AG09309 (cell line): ENCODE data around the gene NELFB.

Experiments
- DNase-seq: peaks from one replicate; pipeline ENCODE4 v3.0.0-alpha.2; 2010; ENCODE audit warnings: low read depth
- H3K4me3 ChIP-seq: 2 replicates; pipeline ENCODE4 v1.5.1; 2011; ENCODE audit warnings: mild to moderate bottlenecking, low read depth, low read length, moderate library complexity; ENCODE audit not compliant: control insufficient read depth
- TF ChIP-seq, protein P1 (sequence below): IDR thresholded peaks from 2 replicates; pipeline ENCODE4 v1.5.1; 2011; ENCODE audit warnings: mild to moderate bottlenecking, low read depth, low read length, inconsistent platforms; ENCODE audit not compliant: insufficient read depth, control insufficient read depth; ENCODE audit errors: missing control alignments

The NELFB gene

DNA sequence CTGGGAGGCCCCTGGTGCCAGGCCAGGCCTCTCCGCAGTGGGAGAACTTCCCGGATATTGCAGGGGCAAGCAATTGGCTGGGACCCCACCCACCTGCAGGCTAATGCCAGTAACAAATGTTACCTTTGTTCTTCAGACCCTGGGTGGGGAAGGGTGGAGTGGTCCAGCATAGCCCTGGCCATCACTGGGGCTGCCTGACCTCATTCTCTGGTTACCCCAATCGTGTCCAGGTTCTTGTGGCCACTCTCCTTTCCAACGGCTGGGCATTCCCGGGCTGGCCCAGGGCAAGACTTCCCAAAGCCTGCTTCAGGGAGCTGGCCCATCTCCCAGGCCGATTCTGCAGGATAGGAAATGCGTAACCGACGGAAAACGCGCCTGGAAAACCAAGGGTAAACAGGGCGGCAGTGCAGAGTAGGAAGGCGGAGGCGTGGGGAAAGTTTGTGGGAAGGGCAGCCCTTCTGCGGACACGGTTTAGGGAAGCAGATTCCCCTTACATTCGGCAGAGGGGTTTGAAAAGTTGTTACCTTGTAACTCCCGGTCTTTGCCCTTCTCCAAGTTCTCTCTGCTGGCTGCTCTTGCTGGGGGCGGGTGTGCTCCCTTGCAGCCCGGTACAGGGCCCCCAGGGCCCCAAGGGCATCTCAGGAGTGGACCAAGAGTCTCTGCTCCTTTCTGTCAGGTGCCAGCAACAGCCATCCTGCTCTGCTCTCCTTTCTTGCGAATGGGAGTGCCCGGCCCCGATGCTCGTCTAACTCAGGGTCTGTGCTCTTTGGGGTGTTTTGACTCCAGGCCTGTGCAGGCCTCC is 43.5 kb downstream of the NELFB start:
- DNase-seq = no peak
- TF ChIP-seq, protein P1, sequence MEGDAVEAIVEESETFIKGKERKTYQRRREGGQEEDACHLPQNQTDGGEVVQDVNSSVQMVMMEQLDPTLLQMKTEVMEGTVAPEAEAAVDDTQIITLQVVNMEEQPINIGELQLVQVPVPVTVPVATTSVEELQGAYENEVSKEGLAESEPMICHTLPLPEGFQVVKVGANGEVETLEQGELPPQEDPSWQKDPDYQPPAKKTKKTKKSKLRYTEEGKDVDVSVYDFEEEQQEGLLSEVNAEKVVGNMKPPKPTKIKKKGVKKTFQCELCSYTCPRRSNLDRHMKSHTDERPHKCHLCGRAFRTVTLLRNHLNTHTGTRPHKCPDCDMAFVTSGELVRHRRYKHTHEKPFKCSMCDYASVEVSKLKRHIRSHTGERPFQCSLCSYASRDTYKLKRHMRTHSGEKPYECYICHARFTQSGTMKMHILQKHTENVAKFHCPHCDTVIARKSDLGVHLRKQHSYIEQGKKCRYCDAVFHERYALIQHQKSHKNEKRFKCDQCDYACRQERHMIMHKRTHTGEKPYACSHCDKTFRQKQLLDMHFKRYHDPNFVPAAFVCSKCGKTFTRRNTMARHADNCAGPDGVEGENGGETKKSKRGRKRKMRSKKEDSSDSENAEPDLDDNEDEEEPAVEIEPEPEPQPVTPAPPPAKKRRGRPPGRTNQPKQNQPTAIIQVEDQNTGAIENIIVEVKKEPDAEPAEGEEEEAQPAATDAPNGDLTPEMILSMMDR = no peak
- no peak overlapping the region for H3K4me3 ChIP-seq

DNA sequence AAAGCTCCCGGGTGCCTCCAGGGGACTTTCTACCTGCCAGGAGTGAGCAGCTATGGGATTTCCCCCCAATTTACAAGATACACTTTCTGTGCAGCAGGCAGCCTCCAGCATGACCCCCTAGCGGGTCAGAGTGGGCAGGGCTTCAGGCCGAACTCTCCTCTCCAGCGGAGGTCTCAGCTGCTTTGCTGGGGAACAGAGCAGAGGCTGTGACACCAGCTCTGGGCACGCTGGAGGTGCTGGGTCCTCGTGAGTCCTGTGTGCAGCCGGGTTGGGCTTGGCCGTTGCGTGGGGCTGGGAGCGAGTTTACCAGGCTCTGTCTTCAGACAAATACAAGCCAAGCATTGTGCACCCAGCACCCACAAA is 44.1 kb downstream of the NELFB start:
- TF ChIP-seq, protein P1 = no peak
- DNase-seq = no peak
- H3K4me3 ChIP-seq = no peak overlapping the region

DNA sequence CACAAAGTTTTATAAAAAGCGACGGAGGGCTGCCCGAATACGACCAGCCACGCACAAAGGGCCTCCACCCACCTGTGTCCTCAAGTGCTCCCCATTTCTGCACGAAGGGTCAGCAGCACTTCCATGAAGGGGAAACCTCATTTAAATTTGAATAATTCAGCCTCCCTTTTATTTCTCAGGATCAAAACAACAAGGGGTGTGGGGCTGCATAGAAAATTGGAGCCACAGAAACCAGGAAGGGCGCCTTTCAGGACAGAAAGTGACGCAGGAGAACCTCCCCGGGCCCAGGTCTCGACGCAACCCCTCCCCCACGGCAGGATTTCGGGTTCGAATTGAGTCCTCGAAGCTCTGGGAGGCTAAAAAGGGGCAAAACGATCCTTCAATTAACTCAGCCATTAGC is 44.8 kb downstream of the NELFB start:
- TF ChIP-seq, protein P1 = no peak
- DNase-seq = no peak
- H3K4me3 ChIP-seq = no peak overlapping the region

DNA sequence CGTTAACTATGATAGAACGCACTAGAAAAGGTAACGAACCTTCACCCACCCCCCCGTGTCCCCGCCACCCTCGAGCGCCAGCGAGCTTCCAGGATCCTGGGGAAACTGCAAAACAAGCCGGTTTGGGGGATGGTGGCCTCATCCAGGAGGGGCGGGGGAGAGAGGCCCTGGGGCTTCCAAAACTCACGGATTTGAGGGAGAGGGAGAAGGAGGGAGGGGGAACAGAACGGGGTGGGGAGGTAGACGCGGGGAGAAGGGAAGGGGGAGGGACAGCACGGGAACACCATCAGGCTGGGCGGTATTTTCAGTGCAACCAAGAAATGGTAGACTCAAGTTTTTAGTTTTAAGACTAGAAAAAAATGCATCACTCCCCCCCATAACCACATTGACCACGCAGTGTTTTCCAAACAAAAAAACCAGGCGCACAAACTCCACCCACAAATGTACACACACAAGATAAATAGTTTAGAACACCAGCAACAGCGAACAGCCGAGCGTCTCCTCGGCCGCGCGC is 45.5 kb downstream of the NELFB start:
- TF ChIP-seq, protein P1 = no peak
- peak overlapping the region; percentile 26 for H3K4me3 ChIP-seq
- no peak for DNase-seq

DNA sequence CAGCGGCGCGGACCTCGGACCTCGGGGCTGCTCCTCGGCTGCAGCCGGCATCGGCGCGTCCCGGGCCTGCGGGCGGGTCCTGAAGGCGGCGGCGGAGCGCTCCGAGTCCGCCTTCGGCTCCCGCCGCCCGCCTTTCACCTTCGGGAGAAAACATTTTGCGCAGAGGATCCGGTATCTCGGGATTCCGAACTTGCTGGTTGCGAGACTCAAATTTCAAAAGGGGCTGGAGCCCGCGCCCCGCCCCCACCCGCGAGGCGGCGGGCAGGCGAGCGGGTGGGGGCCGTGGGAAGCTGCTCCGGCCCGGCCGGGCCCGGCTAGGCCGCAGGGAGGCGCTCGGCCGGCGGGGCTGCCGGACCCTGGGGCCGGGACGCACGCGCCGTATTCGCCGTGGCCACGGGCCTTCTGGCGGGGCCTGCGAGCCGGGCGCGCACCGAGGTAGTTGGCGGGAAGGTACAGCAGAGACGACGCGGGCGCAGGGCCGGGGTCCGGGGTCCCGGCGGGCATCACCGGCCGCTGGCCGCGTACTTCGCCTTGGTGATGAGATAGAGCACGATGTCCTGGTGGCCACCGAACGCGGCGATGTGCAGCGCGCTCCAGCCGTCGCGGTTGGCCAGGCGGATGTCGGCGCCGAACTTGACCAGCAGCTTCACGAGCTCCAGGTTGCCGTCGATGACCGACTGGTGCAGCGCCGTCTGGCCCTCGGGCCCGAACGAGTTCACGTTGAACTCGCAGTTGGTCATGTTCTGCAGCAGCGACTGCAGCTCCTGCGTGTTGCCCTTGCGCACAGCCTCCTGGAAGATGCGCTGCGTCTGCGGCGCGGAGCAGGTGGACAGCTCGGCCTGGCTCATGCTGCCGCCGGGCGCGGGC is 46.2 kb downstream of the NELFB start:
- TF ChIP-seq, protein P1 = no peak
- no peak for DNase-seq
- peak overlapping the region; percentile 26 for H3K4me3 ChIP-seq

DNA sequence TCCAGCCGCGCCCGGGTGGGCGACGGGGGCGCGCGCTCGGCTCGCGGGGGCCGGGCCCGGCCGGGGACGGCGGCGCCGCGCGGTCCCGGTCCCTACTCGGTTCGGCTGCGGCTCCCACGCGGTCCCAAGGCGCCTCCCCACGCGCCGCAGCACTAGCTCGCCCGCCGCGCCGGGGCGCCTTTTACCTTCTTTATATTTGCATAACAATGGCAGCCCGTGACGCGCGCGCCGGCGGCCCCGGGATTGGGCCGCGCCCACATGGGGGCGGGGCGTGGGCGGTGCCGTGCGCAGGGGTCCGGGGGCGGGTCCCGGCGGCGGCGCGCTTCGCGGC is 47.0 kb downstream of the NELFB start, which contains the start of gene NRARP:
TSS of gene NRARP (minus strand) at position 154 of the 331 bp plus-strand sequence. CDS start 343 bp downstream, outside the sequence.
- DNase-seq = no peak
- peak within 1 kb of the TSS; percentile 40 for H3K4me3 ChIP-seq
- TF ChIP-seq, protein P1 = no peak
